Suppressor macrophage treated with lipopolysaccharide for 1 hour (primary cell): ENCODE measurements around the gene RTL5.
A peak's percentile ranks its signal among the peaks of the same experiment; 100 is the strongest.
"Not testable (repeated sequence)": the region's sequence is repeated elsewhere in the genome, so short reads cannot be mapped to it uniquely, and the experiment has no call there.

ENCODE experiments used
- DNase-seq, 3 donors: peaks; one replicate each; pipeline ENCODE4 v3.0.0-alpha.2; 2020 to 2022

RTL5 gene

DNA sequence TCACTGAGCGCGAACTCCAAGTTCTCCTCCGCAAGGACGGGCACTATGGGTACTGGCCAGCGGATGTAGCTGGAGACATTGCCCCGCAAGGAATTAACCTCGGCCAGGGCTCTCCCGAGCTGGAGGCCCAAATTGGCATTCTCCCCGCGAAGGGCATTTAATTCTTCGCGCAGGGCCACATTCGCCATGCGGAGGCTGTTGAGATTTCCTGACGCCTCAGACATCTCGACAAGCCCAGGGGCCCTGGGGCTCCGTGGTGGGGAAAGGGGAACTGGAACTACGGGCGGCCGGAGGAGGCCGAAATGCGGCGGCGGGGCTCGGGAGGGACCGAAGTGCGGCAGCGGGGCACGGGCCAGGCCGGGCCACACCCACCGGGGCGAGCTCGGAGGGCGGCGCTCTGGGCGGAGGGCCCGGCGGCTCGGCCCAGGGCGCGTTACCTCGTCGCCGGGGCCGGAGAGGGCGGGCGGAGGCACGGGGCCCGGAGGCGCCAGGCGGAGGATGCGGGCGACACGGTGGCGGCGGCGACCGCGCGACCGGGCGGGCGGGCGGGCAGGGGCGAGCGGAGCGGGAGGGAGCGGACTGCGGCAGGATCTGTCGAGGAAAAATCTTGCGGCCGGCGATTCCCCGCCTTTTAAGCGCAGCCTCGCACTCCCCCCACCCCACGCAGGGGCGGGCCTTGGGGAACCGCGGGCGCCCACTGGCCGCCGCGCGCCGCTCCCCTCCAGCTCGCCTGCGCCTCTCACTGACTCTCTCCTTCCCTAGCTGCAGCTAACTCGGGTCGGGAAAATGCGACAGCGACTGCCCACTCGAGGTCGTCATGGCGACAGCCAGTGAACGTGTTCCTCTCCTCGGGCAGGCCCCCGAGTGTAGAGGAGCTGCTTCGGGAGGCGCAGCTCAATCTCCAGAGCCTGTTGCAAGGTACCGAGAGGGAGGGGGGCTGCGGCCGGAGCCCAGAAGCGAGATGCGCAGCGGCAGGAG lies at the start of gene RTL5:
Gene RTL5, minus strand, starts transcription at position 599 of the 978 bp plus-strand sequence.
- peak; percentile 85 to 89 (median 87) for DNase-seq

- peak in 1 of 3 donors; percentile 1 for DNase-seq
These were observed 48.8 kb upstream of the RTL5 start for GRCh38 chrX:72180539-72180938.

DNA sequence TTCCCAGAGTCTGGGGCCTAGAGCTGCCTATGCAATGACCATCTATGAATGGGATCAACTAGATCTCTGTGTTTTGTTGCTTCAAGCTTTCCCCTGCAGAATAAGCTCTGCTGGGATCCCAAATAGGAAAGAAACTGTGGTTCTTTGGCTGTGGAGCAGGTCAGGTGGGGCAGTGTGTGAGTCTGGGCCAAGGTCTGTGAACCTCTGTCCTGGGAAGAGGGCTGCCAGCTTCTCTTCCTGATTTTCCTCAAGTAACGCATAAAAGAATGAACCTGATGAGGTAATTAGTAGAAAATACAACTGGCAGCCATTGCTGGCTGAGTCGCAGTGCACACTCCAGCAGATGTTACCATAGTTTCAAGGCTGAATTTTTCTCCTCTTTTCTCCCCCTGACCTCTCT lies 45.3 kb upstream of the RTL5 start:
- DNase-seq, result no peak

- not testable (repeated sequence) for DNase-seq
These were observed 44.6 kb upstream of the RTL5 start for GRCh38 chrX:72176289-72176688.

DNA sequence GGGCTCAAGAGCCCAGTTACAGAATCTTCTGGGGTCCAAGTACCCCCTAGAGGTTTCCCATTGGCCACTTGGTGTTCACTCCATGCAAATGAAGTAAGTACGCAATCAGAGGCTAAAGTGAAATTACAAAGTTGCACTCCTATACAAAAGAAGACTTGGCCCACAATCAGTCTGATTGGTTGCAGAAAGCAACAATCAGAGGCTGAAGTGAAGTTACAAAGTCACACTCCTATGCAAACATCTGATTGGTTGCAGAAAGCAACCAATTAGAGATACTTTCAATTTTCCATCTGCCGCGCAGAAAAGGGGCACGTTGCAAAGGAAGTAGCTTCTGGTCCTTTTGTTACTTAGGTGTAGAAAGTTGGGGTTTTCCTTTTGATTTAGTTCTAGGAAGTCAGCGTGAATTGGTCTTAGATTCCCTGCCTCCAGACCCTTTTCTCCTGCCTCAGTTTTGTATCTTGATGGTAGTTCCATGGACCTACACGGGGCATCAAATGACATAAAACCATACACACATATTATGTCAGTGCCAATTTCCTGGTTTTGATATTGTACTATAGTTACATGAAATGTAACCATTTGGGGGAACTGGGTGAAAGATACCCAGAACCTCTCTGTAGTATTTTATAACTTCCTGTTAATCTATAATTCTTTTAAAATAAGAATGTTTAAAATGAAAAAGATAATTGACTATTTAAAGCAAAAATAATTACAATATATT lies 37.5 kb upstream of the RTL5 start:
- DNase-seq, result peak; percentile 22 to 42 (median 33)

DNA sequence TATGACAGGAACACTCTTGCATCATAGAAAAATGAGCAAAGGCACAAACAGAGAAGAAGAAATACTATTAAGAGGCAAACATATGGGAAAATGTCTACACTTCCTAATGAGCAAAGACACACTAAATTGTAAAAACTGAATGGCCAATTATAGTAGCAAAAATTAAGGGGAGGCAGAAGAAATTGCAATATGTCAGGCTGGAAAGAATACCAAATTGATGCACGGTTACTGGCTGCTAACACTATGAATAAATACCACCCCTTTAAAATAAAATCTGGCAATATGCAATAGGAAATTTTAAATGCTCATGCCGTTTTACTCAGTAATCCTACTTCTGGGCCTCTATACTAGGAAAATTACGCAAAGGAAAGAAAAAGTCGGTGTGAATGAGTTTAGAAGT lies 33.8 kb upstream of the RTL5 start:
- DNase-seq, result no peak

- DNase-seq, result no peak
These were observed 28.1 kb upstream of the RTL5 start for GRCh38 chrX:72159769-72160168.

GRCh38 chrX:72158773-72159172 lies 27.1 kb upstream of the RTL5 start:
- DNase-seq, result no peak

GRCh38 chrX:72146527-72146926 lies 14.8 kb upstream of the RTL5 start:
- no peak for DNase-seq

DNA sequence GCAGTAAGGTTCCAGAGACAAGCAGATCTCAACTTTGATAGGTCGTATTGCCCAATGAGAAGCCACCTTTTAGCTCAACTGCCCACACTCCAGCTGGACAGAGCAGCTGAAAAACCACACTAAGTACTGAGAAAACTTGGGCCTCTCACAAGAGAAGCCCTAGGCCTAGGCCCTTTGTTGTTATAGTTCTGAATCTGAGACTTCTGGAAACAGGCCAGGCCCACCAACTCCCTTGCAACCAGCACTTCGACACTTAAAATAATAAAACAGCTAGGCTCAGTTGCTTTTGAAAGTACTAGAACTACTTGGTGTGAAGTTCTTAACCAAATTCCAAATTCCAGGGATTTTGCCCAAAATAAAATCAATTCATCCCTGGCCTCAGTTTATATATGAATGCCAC lies 13.5 kb upstream of the RTL5 start:
- no peak for DNase-seq

DNA sequence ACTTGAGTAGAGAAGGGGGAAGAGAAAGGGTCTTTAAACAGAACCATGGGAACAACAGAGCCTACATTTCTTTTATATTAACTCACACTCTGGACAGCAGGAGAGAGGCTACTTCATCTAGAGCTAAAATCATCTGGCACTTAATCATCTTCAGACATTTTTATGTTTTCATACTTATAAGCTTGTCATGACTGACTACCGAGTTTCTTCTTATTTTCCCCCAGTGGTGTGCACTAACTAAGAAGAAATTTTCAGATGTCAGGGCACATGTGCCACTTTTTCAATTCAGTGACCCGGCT lies 11.8 kb upstream of the RTL5 start:
- DNase-seq, result no peak

DNA sequence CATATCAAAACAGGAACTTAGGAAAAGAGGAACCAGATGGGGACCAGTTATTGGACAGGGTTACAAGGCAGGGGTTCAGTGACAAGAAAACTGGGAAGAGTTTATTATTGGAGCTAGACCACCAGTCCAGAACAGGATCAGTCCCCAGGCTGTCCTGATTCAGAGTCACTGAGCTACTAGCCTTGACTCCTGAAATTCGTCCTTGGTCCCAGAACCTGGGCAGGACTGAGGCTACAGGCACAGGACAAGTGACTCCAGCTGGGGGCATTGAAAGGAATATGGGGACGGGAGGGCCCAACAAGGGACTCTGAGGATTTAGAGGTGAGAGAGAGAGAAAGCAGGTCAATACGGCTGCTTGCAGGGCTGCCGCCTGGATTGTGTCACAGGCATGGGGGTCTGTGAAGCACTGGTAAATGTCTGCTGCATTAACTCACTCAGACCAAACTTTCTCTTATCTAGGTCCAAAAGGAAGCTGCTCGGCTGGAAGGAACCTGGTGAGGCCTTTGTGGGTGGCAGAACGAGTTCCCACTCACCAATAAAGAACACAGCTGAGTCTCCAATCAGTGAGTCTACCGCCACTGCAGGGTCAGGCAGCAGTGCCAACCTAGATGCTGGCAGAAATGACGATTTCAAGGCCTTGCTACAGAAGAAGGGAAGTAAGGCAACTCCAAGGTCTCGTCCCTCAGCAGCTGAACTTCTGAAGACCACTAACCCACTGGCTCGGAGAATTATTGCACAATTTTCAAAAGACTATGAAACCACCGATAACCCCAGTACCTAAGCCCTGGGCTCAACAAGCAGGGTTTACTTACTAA lies 11.3 kb upstream of the RTL5 start:
- DNase-seq, result no peak

DNA sequence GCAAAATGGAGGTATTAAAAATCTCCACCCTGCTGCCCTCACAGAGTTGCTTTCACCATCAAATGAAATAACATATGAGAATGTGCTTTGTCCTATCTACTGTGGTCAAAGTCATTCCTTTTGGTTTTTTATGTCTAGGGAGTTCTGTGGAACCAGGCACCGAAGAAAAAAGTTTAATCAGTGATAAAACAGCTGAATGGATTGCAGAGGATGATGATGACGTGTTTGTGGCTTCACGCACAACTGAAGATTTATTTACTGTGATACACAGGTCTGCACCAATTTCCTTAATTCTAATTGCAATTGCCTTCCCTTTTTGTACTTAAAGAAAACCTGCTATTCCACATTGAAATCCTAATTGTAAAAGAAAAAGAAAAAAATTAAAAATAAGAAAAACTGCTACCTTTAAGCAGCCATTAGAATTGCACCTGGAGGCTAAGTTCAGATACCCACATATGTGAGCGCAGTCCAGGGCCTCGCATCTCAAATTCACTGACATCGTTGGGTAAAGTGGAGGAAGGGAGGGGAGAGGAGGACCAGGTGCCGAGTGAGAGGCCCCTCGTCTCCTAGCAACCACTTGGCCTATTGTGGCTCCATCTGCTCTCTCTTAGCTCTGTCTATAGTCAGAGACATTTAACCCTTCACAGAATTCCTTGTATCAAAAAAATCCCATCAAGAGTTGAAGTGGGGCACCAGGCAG lies 10.5 kb upstream of the RTL5 start:
- no peak for DNase-seq

- DNase-seq, result no peak
These were observed 9.8 kb upstream of the RTL5 start for GRCh38 chrX:72141372-72142004.

DNA sequence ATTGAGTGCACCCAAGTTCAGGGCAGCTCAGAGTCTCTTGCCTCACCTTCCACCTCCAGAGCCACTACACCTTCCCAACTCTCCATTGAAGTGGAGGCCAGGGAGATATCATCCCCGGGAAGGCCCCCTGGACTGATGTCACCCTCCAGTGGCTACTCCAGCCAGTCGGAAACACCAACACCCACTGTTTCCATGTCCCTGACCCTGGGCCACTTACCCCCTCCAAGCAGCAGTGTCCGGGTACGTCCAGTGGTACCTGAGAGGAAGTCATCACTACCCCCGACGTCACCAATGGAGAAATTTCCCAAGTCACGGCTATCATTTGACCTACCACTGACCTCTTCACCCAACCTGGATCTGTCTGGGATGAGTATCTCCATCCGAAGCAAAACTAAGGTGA lies 7.8 kb upstream of the RTL5 start:
- DNase-seq, result no peak

DNA sequence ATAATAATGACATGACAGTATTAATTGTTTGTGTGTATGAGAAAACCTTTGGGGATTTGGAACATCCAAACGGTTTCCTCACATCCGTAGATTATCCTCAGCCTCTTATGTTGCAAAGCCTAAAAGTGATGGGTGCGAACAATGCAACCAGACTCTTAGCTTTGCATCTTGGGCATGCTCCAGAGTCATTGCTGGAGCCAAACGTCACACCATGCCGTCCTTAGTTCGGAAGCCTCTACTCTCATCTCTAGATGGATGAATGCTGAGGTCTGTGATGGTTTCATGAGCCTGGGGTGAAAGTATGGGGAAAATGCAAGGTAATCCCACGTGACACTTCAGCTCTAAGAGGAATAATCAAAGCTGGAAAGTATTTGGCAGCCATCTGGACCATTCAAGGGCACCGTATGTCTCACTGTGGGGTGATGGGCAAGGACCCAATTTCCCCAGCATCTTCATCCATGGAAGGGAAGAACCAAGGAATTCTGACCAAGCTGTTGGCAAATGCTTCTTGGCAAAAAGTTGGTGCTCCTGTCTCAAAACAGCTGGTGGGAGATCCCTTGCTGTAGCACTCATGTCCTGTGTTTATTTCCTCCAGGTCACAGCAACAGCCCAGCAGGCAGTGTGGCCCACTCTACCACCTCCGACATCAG lies 6.3 kb upstream of the RTL5 start:
- no peak for DNase-seq

DNA sequence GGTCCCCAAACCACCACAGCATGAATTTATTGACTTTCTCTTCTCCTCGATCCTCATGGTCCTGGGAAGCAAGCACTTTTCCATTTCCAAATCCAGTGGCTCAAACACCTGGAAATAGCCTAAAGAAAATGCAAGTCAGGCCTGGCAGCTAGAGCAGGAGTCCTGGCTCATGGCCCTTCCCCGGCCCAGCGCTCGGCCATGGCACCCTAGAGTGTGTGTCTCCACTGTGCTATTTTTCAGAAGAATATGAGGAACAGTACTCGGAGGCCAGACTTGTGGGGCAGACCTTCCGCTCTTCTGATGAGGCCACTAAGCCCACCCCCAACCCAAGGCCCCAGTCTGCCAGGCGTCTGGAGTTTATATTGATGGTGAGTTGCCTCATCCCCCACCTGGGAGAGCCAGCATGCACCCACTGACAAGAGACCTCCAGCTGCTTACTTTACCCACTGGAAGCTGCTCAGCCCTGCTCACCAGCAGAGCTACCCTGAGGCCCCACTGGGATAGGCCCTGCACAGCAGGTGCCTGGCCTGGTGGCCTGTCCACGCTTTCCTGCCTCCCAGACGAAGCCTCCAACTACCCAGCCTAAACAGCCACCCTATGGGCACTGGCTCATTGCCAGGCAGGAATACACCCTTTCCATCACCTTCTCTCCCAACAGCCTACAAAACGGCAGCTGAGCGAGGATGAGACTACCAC lies 2.3 kb upstream of the RTL5 start:
- no peak for DNase-seq

GRCh38 chrX:72132456-72132855 lies 741 bp upstream of the RTL5 start:
- no peak for DNase-seq

- no peak for DNase-seq
These were observed 909 bp downstream of the RTL5 start for GRCh38 chrX:72130762-72131250.

DNA sequence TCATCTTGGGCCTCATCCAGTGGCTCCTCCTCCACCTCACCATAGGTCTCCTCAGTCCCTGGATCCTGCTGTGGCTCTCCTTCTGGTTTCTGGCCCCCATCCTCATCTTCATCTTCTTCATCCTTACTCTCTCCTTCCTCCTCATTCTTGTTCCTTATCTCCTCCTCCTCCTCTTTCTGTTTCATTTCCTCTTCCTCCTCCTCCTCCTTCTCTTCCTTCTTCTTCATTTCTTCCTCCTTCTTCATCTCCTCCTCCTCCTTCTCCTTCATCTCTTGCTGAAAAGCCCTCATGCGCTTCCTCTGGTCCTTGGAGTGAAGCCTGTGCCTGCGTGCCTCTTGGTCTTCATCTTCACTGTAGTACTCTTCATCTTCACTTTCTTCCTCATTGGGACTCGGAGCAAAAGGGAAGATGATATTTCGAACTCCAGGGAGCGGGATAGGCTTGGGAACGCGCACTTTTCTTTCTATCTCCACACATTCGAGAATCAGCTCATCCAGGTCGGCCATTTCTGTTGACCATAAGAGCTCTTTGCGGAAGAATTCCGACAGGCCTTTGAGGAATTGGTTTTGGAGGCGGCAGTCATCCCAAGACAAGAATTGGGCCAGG lies 1.5 kb downstream of the RTL5 start:
- no peak for DNase-seq
